NCI-H510A treated with DMSO at 0.1 percent for 48 hours (cell line): ENCODE results near the gene ADAMTS3.
"Not testable (repeated sequence)": the region's sequence is repeated elsewhere in the genome, so short reads cannot be mapped to it uniquely, and the experiment has no call there.

Experiments
- DNase-seq: peaks from one replicate; lab custom pipeline; 2025; lab: John Stamatoyannopoulos, UW

Gene ADAMTS3

DNA sequence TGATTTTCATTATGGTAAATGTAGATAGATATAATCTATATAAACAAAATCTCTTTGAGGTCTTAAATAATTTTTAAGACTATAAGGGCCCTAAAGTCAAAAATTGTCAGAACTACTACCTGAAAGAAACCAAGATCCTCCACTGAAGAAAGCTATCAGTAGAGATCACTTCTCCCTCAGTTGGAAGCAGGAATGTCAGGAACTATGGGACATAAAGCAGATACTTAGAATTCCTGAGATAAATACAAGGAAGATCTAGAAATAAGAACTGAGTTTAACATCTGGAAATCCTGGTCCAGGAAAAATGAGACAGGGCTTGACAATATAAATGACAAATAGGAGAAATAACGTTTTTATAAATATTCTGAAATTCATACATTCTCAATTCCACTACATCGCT, 97.2 kb downstream of the ADAMTS3 start:
- DNase-seq = no peak

DNA sequence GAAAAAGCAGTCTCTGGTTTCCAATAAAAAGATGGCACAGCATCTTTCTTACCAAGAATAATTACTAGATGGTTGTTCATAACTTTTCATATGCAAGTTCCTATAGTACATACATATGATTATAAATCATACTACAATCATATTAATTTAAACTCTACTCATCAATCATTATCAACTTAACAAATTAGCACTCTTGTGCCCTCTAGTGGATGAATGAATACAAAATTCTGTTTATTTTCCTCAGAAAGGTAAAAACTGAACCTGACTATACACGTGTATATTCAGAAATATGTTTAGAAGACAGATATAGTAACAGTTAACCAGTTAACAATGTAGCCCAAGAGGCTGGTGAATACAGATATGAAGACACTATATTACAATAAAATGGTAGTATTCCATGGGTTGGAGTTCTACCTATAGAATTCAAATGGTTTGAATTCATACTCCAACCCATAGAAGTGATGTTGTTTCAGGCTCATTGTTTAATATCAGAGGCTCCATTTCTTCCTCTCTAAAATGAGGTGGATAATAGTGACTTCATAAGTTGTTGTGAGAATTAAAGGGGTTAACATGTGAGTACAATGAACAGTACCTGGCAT, 100.0 kb downstream of the ADAMTS3 start:
- peak; percentile 5 for DNase-seq

DNA sequence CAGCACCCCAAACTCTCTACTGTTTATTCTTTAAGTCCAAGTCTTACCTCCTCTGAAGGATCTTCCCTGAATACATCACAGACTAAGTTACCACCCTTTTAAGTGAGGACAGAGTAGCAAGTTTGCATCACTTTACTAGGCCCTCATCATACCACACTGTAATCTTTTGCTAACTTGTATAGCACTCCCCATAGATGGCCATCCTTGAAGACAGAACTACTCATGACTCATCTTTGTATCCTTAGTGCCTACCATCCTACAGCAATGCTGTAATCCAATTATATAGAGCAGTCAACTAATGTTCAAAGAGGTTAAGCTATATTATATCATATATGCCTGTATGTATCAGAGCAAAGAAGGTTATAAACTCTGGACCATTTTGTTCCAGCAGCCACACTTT, 101.4 kb downstream of the ADAMTS3 start:
- no peak for DNase-seq

- DNase-seq = no peak
Measured at GRCh38 chr4:72463724-72464123, 105.3 kb downstream of the ADAMTS3 start.

- no peak for DNase-seq
Measured at GRCh38 chr4:72457158-72457557, 111.9 kb downstream of the ADAMTS3 start.

DNA sequence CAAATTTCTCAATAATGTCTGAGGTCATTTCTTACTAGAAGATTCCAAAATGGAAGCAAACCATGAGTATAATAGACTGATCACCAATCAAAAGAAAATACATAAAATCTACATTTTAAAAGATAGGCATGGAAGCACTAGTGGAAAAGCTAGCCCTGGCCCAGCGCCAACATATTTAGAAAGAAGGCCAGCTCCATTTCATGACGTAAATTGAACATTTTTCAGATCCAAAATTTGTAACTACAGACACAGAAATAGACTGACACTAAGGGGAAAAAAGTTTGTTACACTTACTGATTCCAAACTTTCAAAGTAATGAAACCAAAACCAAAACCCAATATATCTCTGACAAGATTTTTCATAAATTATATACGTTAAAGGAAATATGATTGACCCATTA, 117.7 kb downstream of the ADAMTS3 start:
- no peak for DNase-seq

GRCh38 chr4:72449705-72450104, 119.3 kb downstream of the ADAMTS3 start:
- DNase-seq = no peak

- no peak for DNase-seq
Measured at GRCh38 chr4:72448231-72448630, 120.8 kb downstream of the ADAMTS3 start.

DNA sequence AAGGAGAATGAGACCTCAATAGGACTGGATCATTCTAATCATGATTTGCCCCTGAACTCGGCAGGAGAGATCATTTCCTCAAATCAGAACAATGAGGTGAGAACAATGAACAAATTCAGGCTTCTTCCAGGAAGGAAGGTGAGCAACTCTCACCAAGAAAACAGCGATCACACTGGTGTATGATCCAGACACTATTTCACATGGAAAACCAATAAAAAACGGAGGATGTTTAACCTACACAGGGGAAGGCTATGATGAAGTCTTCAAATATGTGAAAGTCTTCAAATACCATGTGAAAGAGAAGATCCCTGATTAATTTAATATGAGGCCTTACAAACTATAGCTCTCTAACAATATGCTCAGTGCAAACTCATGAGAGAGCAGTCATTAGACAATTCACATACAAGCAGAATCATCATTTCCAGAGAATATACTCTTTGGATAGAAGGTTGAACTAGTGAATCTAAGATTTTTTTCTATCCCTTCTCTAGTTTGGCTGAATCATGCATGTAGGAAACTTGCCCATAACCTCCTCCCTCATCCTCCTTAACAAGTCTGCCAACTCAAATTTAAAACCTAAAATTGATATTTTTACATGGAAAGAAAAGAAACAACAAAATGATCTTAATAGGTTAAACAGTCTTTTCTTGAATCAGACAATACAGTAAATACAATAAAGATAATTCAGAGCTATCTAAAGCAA, 122.5 kb downstream of the ADAMTS3 start:
- no peak for DNase-seq

- DNase-seq = no peak
Measured at GRCh38 chr4:72444092-72444491, 124.9 kb downstream of the ADAMTS3 start.

GRCh38 chr4:72442715-72443114, 126.3 kb downstream of the ADAMTS3 start:
- no peak for DNase-seq

- DNase-seq = no peak
Measured at GRCh38 chr4:72442147-72442546, 126.9 kb downstream of the ADAMTS3 start.

DNA sequence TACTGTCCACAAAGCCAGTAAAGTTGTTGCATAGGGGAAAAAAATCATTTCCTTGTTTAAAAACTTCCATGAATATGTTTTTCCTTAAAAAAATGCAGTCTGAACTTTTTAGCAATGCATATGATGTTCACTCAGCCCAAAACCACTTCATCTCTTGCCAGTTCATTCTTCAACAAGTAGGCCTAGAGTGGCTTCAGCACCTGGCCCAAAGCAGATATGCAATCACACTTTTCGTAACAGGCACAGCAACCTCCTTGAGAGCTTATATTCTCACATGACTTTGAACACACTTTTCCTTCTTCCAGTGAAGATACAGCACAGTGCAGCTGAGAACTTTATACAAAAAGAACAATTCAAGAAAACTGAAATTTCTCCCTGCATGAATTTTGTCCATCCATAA, 128.6 kb downstream of the ADAMTS3 start:
- DNase-seq = no peak

GRCh38 chr4:72432975-72433374, 136.0 kb downstream of the ADAMTS3 start:
- no peak for DNase-seq

GRCh38 chr4:72432282-72432681, 136.7 kb downstream of the ADAMTS3 start:
- no peak for DNase-seq

DNA sequence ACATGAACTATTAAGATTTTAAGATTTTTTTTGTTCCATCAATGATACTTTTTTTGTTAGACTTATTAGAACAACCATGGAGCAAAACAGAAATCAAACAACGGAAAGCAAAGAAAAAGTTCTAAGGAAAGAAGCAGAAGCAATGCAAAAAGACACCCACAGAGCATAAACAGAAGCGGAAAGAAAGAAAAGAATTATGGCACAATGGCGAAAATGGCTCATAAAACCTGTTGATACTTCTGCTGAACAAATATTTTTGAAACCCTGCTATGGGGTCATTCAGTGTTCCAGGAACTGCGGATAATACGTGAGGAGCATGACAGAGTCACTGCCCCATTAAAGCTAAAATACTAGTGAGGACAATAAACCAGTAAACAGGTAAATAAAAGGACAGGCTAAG, 138.0 kb downstream of the ADAMTS3 start:
- DNase-seq = no peak

DNA sequence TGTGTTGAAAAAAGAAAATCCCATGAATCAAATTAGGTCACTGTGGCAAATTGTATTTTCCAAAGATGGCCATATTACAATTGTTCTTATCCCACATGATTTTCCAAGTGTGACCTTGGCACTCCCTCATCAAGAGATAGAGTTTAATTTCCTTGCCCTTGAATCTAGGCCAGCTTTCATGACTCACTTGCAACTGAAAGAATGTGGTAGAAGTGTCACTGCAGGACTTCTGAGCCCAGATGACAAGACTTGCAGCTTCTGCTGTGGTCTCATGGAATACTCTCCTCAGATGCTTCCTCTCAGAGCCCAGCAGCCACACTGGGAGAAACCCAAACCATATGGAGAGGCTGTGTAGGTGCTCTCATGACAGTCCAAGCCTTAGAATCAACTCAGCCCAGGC, 139.0 kb downstream of the ADAMTS3 start:
- DNase-seq = no peak

DNA sequence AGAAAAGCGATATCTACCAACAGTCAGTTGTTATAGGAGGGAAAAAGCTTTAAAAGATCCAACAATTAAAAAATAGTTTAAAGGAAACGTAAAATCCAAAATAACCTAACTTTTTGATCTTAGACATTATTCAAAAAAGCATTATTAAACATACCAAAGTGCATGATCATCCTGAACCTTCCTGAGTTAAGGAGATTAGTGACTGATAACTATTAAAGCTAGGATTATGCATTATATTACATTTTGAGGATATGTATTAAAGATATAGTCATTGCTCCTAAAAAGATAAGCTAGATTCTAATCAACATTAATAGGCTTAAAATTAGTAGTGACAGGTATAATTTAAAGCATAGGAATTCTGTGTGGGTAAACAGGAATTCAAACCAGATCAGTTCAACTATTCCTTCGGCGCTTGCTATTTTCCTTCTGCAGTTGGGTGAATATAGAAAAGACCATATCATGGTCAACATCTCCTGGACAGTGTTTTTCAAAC, 139.6 kb downstream of the ADAMTS3 start:
- no peak for DNase-seq

- no peak for DNase-seq
Measured at GRCh38 chr4:72427057-72427456, 142.0 kb downstream of the ADAMTS3 start.

DNA sequence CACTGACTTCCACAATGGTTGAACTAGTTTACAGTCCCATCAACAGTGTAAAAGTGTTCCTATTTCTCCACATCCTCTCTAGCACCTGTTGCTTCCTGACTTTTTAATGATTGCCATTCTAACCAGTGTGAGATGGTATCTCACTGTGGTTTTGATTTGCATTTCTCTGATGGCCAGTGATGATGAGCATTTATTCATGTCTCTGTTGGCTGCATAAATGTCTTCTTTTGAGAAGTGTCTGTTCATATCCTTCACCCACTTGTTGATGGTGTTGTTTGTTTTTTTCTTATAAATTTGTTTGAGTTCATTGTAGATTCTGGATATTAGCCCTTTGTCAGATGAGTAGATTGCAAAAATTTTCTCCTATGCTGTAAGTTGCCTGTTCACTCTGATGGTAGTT, 143.1 kb downstream of the ADAMTS3 start:
- DNase-seq = not testable (repeated sequence)

DNA sequence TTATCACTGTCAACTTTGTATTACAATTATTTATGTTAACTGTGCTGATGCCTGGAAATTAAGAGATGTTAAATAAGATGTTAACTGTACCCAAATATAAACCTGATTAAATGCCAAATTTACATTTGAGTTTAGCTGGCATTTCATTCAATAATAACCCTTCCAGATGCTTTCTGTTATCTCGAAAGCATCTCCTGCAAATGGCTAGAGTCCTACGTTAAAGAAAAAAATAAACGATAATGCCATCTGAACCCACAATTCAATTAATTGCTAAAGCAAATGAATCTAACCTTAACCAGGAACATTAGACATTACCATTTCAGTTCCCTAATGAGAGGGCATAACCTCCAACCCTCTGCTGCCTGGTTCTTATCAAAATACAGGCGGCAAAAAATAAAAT, 145.0 kb downstream of the ADAMTS3 start:
- no peak for DNase-seq

GRCh38 chr4:72422416-72422815, 146.6 kb downstream of the ADAMTS3 start:
- no peak for DNase-seq

DNA sequence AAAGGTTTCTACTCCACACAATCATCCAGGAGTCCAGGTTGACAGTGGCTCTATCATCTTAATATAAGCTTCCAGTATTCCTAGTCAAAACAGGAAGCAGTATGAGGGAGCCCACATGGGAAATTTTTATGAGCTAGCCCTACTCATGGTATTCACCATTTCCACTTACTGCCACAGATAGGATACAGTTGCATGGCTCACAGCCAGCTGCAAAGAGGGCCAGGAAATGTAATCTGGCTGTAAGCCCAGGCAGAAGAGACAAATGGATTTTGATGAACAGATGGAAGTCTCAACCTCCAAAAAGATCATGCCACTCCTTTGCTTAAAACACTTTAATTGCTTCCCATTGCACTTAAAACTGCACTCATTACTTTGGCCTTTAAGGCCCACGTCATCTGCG, 150.6 kb downstream of the ADAMTS3 start:
- peak; percentile 22 for DNase-seq

DNA sequence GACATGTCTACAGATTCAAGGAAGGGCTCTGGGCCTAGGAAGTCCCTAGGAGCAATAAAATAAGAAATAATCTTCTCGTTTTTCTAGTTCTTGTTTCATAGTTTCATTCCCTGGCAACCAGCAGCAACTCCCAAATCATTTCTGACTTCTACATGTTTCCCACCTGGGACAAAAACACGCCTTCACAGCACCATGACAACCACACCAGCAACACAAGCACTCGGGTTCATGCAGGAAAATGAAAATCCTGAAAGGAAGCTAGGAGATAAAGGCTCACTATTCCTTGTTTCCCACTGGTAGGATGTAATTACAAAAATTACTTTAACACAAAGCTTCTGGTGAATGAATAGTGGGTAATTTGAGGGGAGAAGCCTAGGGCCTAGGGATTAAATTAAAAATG, 158.9 kb downstream of the ADAMTS3 start:
- DNase-seq = no peak
